IMR-90 (cell line): ENCODE results near the gene RYR2. TPM values are rescaled to one million over a fixed set of nuclear protein-coding genes. Genes with fewer than 3 reads are reported as not detected.

Experiments
- ATAC-seq: fragments of 200-7000 bp; cut with Tn5 transposase; 2 replicates; pipeline ENCODE4 v1.9.1; 2020; ENCODE audit warnings: low read depth, mild to moderate bottlenecking, moderate library complexity
- BruUV-seq: library from RNA; stranded (reverse); fragments of 400-500 nt; replicated peaks from 2 replicates; lab custom pipeline; 2021; lab: Mats Ljungman, UMichigan
- CTCF ChIA-PET: fragments of 300-600 bp; formaldehyde crosslinking; extraction: SDS; loops from one replicate; lab custom pipeline; 2021; ENCODE audit warnings: antibody characterized with exemption; lab: Yijun Ruan, JAX
- POLR2A ChIA-PET: fragments of 300-600 bp; sonication (Branson Sonifier 250); formaldehyde crosslinking; loops from one replicate; lab custom pipeline; 2022; ENCODE audit warnings: antibody characterized with exemption; ENCODE audit not compliant: unreplicated experiment; lab: Charles Lee
- DNase-seq: peaks from one replicate; pipeline ENCODE4 v3.0.0; 2013
- H2AFZ ChIP-seq: replicated peaks from 2 replicates; pipeline ENCODE3; 2013; ENCODE audit warnings: low read length, mild to moderate bottlenecking; ENCODE audit not compliant: poor library complexity
- H2AK5ac ChIP-seq: 2 replicates; pipeline ENCODE4 v1.6.1; 2013; ENCODE audit warnings: low read depth, low read length, inconsistent platforms
- H2AK9ac ChIP-seq: replicated peaks from 2 replicates; pipeline ENCODE3; 2013; ENCODE audit warnings: mild to moderate bottlenecking, low read depth, low read length, moderate library complexity; ENCODE audit not compliant: poor library complexity
- H2BK120ac ChIP-seq: 2 replicates; pipeline ENCODE4 v1.6.1; 2013; ENCODE audit warnings: low read depth, low read length, inconsistent platforms
- H2BK15ac ChIP-seq: 3 replicates; pipeline ENCODE4 v1.6.1; 2013; ENCODE audit warnings: low read depth, low read length, inconsistent platforms
- H2BK20ac ChIP-seq: 2 replicates; pipeline ENCODE4 v1.6.1; 2013; ENCODE audit warnings: low read depth, mild to moderate bottlenecking, inconsistent platforms, low read length, moderate library complexity
- H2BK5ac ChIP-seq: 2 replicates; pipeline ENCODE4 v1.6.1; 2013; ENCODE audit warnings: mild to moderate bottlenecking, low read depth, low read length, inconsistent platforms; ENCODE audit not compliant: poor library complexity, severe bottlenecking
- H3K14ac ChIP-seq: replicated peaks from 2 replicates; pipeline ENCODE4 v1.6.1; 2013; ENCODE audit warnings: low read depth, low read length, inconsistent platforms
- H3K18ac ChIP-seq: 2 replicates; pipeline ENCODE4 v1.6.1; 2013; ENCODE audit warnings: low read depth, low read length, control low read depth
- H3K23ac ChIP-seq: 2 replicates; pipeline ENCODE4 v1.6.1; 2013; ENCODE audit warnings: low read depth, low read length, inconsistent platforms
- H3K27ac ChIP-seq: 2 replicates; pipeline ENCODE4 v1.5.1; 2013; ENCODE audit warnings: mild to moderate bottlenecking, control low read depth, low read length; ENCODE audit not compliant: insufficient read depth
- H3K27me3 ChIP-seq: 2 replicates; pipeline ENCODE4 v1.6.1; 2013; ENCODE audit warnings: low read length; ENCODE audit not compliant: control insufficient read depth, insufficient read depth
- H3K36me3 ChIP-seq: 2 replicates; pipeline ENCODE4 v1.6.1; 2013; ENCODE audit warnings: low read length, mixed read lengths; ENCODE audit not compliant: control insufficient read depth, insufficient read depth
- H3K4ac ChIP-seq: 2 replicates; pipeline ENCODE4 v1.6.1; 2013; ENCODE audit warnings: low read depth, low read length, inconsistent platforms
- H3K4me1 ChIP-seq: 2 replicates; pipeline ENCODE4 v1.6.1; 2013; ENCODE audit warnings: low read length, mixed read lengths; ENCODE audit not compliant: control insufficient read depth, insufficient read depth
- H3K4me2 ChIP-seq: 2 replicates; pipeline ENCODE4 v1.6.1; 2013; ENCODE audit warnings: low read depth, mild to moderate bottlenecking, control low read depth, low read length, moderate library complexity
- H3K4me3 ChIP-seq: 2 replicates; pipeline ENCODE4 v1.5.1; 2013; ENCODE audit warnings: low read depth, mild to moderate bottlenecking, control low read depth, low read length, moderate library complexity; ENCODE audit not compliant: insufficient read depth
- H3K56ac ChIP-seq: 2 replicates; pipeline ENCODE4 v1.6.1; 2013; ENCODE audit warnings: low read length, inconsistent platforms; ENCODE audit not compliant: insufficient read depth; ENCODE audit errors: extremely low read depth
- H3K79me1 ChIP-seq, 2 experiments: 2 replicates each; pipeline ENCODE4 v1.6.1; 2013; ENCODE audit warnings: low read length in 2 of 2, inconsistent platforms in 1 of 2, low read depth in 1 of 2
- H3K9ac ChIP-seq: 2 replicates; pipeline ENCODE4 v1.6.1; 2013; ENCODE audit warnings: low read depth, low read length, control low read depth
- H3K9me1 ChIP-seq: 2 replicates; pipeline ENCODE4 v1.6.1; 2013; ENCODE audit warnings: low read length, inconsistent platforms; ENCODE audit not compliant: insufficient read depth
- H3K9me3 ChIP-seq: 2 replicates; pipeline ENCODE4 v1.6.1; 2013; ENCODE audit warnings: low read length; ENCODE audit not compliant: control insufficient read depth, insufficient read depth
- H4K20me1 ChIP-seq: 2 replicates; pipeline ENCODE4 v1.6.1; 2013; ENCODE audit warnings: low read length, inconsistent platforms; ENCODE audit not compliant: insufficient read depth
- H4K5ac ChIP-seq: 2 replicates; pipeline ENCODE4 v1.6.1; 2013; ENCODE audit warnings: mild to moderate bottlenecking, low read depth, low read length, control low read depth
- H4K8ac ChIP-seq, 2 experiments: 2 replicates each; pipeline ENCODE4 v1.6.1; 2013; ENCODE audit warnings: low read depth in 2 of 2, low read length in 2 of 2, control low read depth in 1 of 2, inconsistent platforms in 1 of 2
- H4K91ac ChIP-seq: 2 replicates; pipeline ENCODE4 v1.6.1; 2013; ENCODE audit warnings: low read depth, low read length, inconsistent platforms; ENCODE audit not compliant: insufficient read depth
- BHLHE40 ChIP-seq: fragments of 150-350 bp; IDR thresholded peaks from 2 replicates; pipeline ENCODE4 v1.6.1; 2016; ENCODE audit warnings: mild to moderate bottlenecking, low read depth, low read length
- CHD1 ChIP-seq: IDR thresholded peaks from 2 replicates; pipeline ENCODE4 v1.6.1; 2012; ENCODE audit warnings: low read depth, low read length, improper control_type of control experiment
- MAFK ChIP-seq: IDR thresholded peaks from 2 replicates; pipeline ENCODE4 v1.6.1; 2012; ENCODE audit warnings: low read depth, low read length, improper control_type of control experiment
- NFE2L2 ChIP-seq: fragments of 150-350 bp; IDR thresholded peaks from 2 replicates; pipeline ENCODE4 v1.6.1; 2016; ENCODE audit warnings: low read depth, mild to moderate bottlenecking, low read length
- RCOR1 ChIP-seq: IDR thresholded peaks from 2 replicates; pipeline ENCODE4 v1.6.1; 2012; ENCODE audit warnings: mild to moderate bottlenecking, low read length, improper control_type of control experiment; ENCODE audit not compliant: insufficient replicate concordance
- RFX5 ChIP-seq: IDR thresholded peaks from 2 replicates; pipeline ENCODE4 v1.8.0; 2012; ENCODE audit warnings: low read depth, mild to moderate bottlenecking, low read length, moderate library complexity
- SMC3 ChIP-seq: fragments of 150-350 bp; IDR thresholded peaks from 2 replicates; pipeline ENCODE4 v1.6.1; 2016; ENCODE audit warnings: low read depth, mild to moderate bottlenecking, antibody characterized with exemption, low read length, moderate library complexity
- WGBS, 2 experiments: methylation state at CpG; one replicate each; pipeline versions ENCODE4 v1.1.5 to v1.1.7; 2013; ENCODE audit warnings: missing lambda C conversion rate in 2 of 2; ENCODE audit not compliant: insufficient read length in 1 of 2; ENCODE audit errors: extremely low coverage in 2 of 2; 5-methylcytosine and 5-hydroxymethylcytosine counted together
- dilution Hi-C: fragments of 300-500 bp; cut with HindIII; formaldehyde crosslinking; loops from one replicate; pipeline ENCODE4 v1.14.3; 2018; ENCODE audit warnings: low sequenced_read_pairs; ENCODE audit not compliant: unreplicated experiment
- in situ Hi-C: fragments of 300-500 bp; cut with MboI; formaldehyde crosslinking; loops from 3 replicates; pipeline ENCODE4 v1.14.3; 2019; ENCODE audit warnings: low sequenced_read_pairs, inconsistent platforms, mixed read lengths
- intact Hi-C: fragments of 100-400 bp; cut with micrococcal nuclease; formaldehyde crosslinking; loops from 2 replicates; pipeline ENCODE4 v1.10.0; 2022
- polyA plus RNA-seq, 3 experiments: library from polyadenylated mRNA; depleted of rRNA; stranded (reverse); fragments of >200 nt; gene quantifications; 2 replicates each; pipeline ENCODE4 v1.2.3, GENCODE V29; 2012; ENCODE audit warnings: low replicate concordance in 1 of 3
- total RNA-seq: library from RNA; depleted of rRNA; stranded (reverse); fragments of >200 nt; gene quantifications from 2 replicates; pipeline ENCODE4 v1.2.3, GENCODE V29; 2012

Gene RYR2
- total and polyA plus RNA-seq, 2 of the 4 experiments (the other 2 are of a cell fraction) = not detected

GRCh38 chr1:237687804-237688203 is 645.8 kb downstream of the RYR2 start:
- POLR2A ChIA-PET = no interaction called here

More at GRCh38 chr1:237687804-237688203, 645.8 kb downstream of the RYR2 start:
- H4K8ac ChIP-seq = no peak overlapping the region
- no peak overlapping the region for H3K14ac ChIP-seq
- dilution Hi-C loops = no loop called here
- H3K9me1 ChIP-seq = no peaks in the 10 kb centered on the region
- no peak overlapping the region for H4K5ac ChIP-seq
- no peak overlapping the region for H2AK5ac ChIP-seq
- in situ Hi-C loops = no loop called here
- CTCF ChIA-PET = no interaction called here
- H3K36me3 ChIP-seq = no peaks in the 10 kb centered on the region
- ATAC-seq (peak; percentile 29; the same call in 1 of the 2 replicates), DNase-seq (peak; percentile 2)
- H2AFZ ChIP-seq = no peak overlapping the region
- no peak overlapping the region for H3K23ac ChIP-seq
- H3K27ac ChIP-seq = no peak overlapping the region
- no peak overlapping the region for H2BK20ac ChIP-seq
- intact Hi-C loops = no loop called here
- H3K4ac ChIP-seq = no peak overlapping the region
- no peaks in the 10 kb centered on the region for H4K20me1 ChIP-seq
- no peak overlapping the region for H2AK9ac ChIP-seq
- BruUV-seq = no TSS peak
- no peak overlapping the region for H3K18ac ChIP-seq
- H3K4me2 ChIP-seq = 0 out of 2 replicates have a peak overlapping the region, but pooled peaks have one; percentile 5
- no peak overlapping the region for H3K4me3 ChIP-seq
- WGBS, 2 experiments = no CpG with 5 or more reads among the region's 5 CpGs
- H4K91ac ChIP-seq = no peak overlapping the region
- no peaks in the 10 kb centered on the region for H3K9me3 ChIP-seq
- H2BK15ac ChIP-seq = no peak overlapping the region
- H3K4me1 ChIP-seq = no peaks in the 10 kb centered on the region
- no peaks in the 10 kb centered on the region for H3K79me1 ChIP-seq
- no peak overlapping the region for H2BK5ac ChIP-seq
- no peak overlapping the region for H3K56ac ChIP-seq
- no peak for TF ChIP-seq BHLHE40
- TF ChIP-seq RFX5 = no peak
- no peak for TF ChIP-seq SMC3
- TF ChIP-seq CHD1 = no peak
- no peak for TF ChIP-seq MAFK
- no peak for TF ChIP-seq NFE2L2
- no peak for TF ChIP-seq RCOR1
- H3K9ac ChIP-seq = no peak overlapping the region
- H3K27me3 ChIP-seq = no peaks in the 10 kb centered on the region
- H2BK120ac ChIP-seq = no peak overlapping the region
